ENCODE results near the gene FHAD1. TPM values are rescaled to one million over a fixed set of nuclear protein-coding genes. Genes with fewer than 3 reads are reported as not detected.

The FHAD1 gene
- total RNA-seq, 1 donor from 2014 or later = not detected

- Mint-ChIP-seq H3K9me3 (ENCODE audit: unreplicated experiment) (no peaks in the 10 kb centered on the region), H3K36me3 (ENCODE audit: unreplicated experiment) (no peaks in the 10 kb centered on the region), H3K27ac (ENCODE audit: unreplicated experiment) (no peak overlapping the region), H3K4me3 (ENCODE audit: unreplicated experiment) (no peak overlapping the region), H3K27me3 (ENCODE audit: unreplicated experiment) (no peaks in the 10 kb centered on the region), H3K4me1 (ENCODE audit: unreplicated experiment) (peaks cover 43% of the 10 kb centered on the region)
- no peak for DNase-seq (ENCODE audit: extremely low spot score, unreplicated experiment)
- no peak for TF ChIP-seq CTCF (IDR thresholded peaks at IDR 0.05)
Observed at GRCh38 chr1:15344800-15345704, 98.0 kb downstream of the FHAD1 start.

GRCh38 chr1:15345705-15346345 is 98.8 kb downstream of the FHAD1 start:
- no peak for TF ChIP-seq CTCF (IDR thresholded peaks at IDR 0.05)
- no peaks in the 10 kb centered on the region for H3K36me3 Mint-ChIP-seq (ENCODE audit: unreplicated experiment)
- peak overlapping the region; percentile 50 for H3K27ac Mint-ChIP-seq (ENCODE audit: unreplicated experiment)

GRCh38 chr1:15346346-15347030 is 99.5 kb downstream of the FHAD1 start:
- Mint-ChIP-seq H3K9me3 (ENCODE audit: unreplicated experiment) (no peaks in the 10 kb centered on the region), H3K27ac (ENCODE audit: unreplicated experiment) (no peak overlapping the region), H3K4me1 (ENCODE audit: unreplicated experiment) (peaks cover 40% of the 10 kb centered on the region), H3K4me3 (ENCODE audit: unreplicated experiment) (no peak overlapping the region), H3K27me3 (ENCODE audit: unreplicated experiment) (no peaks in the 10 kb centered on the region), H3K36me3 (ENCODE audit: unreplicated experiment) (no peaks in the 10 kb centered on the region)
- DNase-seq (ENCODE audit: extremely low spot score, unreplicated experiment) = no peak
- no peak for TF ChIP-seq CTCF (IDR thresholded peaks at IDR 0.05)

More at GRCh38 chr1:15345705-15346345, 98.8 kb downstream of the FHAD1 start:
- Mint-ChIP-seq H3K9me3 (ENCODE audit: unreplicated experiment) (no peaks in the 10 kb centered on the region), H3K27me3 (ENCODE audit: unreplicated experiment) (no peaks in the 10 kb centered on the region), H3K4me1 (ENCODE audit: unreplicated experiment) (peaks cover 42% of the 10 kb centered on the region), H3K4me3 (ENCODE audit: unreplicated experiment) (no peak overlapping the region)
- DNase-seq (ENCODE audit: extremely low spot score, unreplicated experiment) = no peak

GRCh38 chr1:15347182-15347581 is 100.2 kb downstream of the FHAD1 start:
- no peaks in the 10 kb centered on the region for H3K9me3 Mint-ChIP-seq (ENCODE audit: unreplicated experiment)
- peaks cover 39% of the 10 kb centered on the region for H3K4me1 Mint-ChIP-seq (ENCODE audit: unreplicated experiment)
- H3K36me3 Mint-ChIP-seq (ENCODE audit: unreplicated experiment) = no peaks in the 10 kb centered on the region
- TF ChIP-seq CTCF (IDR thresholded peaks at IDR 0.05) = no peak
- H3K27ac Mint-ChIP-seq (ENCODE audit: unreplicated experiment) = no peak overlapping the region
- no peak for DNase-seq (ENCODE audit: extremely low spot score, unreplicated experiment)
- H3K4me3 Mint-ChIP-seq (ENCODE audit: unreplicated experiment) = no peak overlapping the region
- no peaks in the 10 kb centered on the region for H3K27me3 Mint-ChIP-seq (ENCODE audit: unreplicated experiment)
